ENCODE results near the gene SLC35F3. TPM values are rescaled to one million over a fixed set of nuclear protein-coding genes. Genes with fewer than 3 reads are reported as not detected.

Gene SLC35F3
- total and polyA plus RNA-seq, 9 of the 15 experiments (the other 6 are each of a cell fraction or from before 2014, with no cell fraction given): 0.04 to 0.07 (median 0.04) TPM; not detected in 6

- TF ChIP-seq PHF20 (IDR thresholded peaks at IDR 0.05; ENCODE audit: partially characterized antibody) (peak; percentile 93), RFX1 (IDR thresholded peaks at IDR 0.05) (no peak), XRCC4 (IDR thresholded peaks at IDR 0.05; ENCODE audit: extremely low read depth, insufficient read depth, insufficient read length) (no peak), CREM (IDR thresholded peaks at IDR 0.05; ENCODE audit: low read depth) (peak; percentile 78), ZKSCAN3 (CRISPR knock-in tag; IDR thresholded peaks at IDR 0.05) (no peak), NR4A1 (CRISPR knock-in tag; IDR thresholded peaks at IDR 0.05) (no peak), NR4A1 (tag; IDR thresholded peaks at IDR 0.05) (peak; percentile 76; the same call in 1 of the 2 replicates), ELF1 (tag; IDR thresholded peaks at IDR 0.05) (peak; percentile 92), TEAD1 (CRISPR knock-in tag; IDR thresholded peaks at IDR 0.05) (peak; percentile 8 to 67; a peak in 1 of 4 replicates), ZNF239 (CRISPR knock-in tag; IDR thresholded peaks at IDR 0.05) (no peak), RAD51 (IDR thresholded peaks at IDR 0.05; ENCODE audit: borderline replicate concordance, low read depth) (no peak; the same call in 1 of the 2 replicates), HNRNPK (IDR thresholded peaks at IDR 0.05; ENCODE audit: low read depth, low read length, poor library complexity, severe bottlenecking) (no peak), ZNF696 (CRISPR knock-in tag; conservative IDR thresholded peaks at IDR 0.05) (peak; percentile 45; the same call in 1 of the 2 replicates), ZBTB17 (CRISPR knock-in tag; IDR thresholded peaks at IDR 0.05) (peak; percentile 59; the same call in 1 of the 2 replicates), ASH1L (IDR thresholded peaks at IDR 0.05; ENCODE audit: borderline replicate concordance, low read depth, partially characterized antibody) (peak; percentile 68), ZNF408 (CRISPR knock-in tag; IDR thresholded peaks at IDR 0.05; ENCODE audit: low read depth) (no peak), OTX1 (CRISPR knock-in tag; IDR thresholded peaks at IDR 0.05) (peak; percentile 91), ZNF253 (CRISPR knock-in tag; conservative IDR thresholded peaks at IDR 0.05) (no peak), IRF9 (tag; IDR thresholded peaks at IDR 0.05) (peak; percentile 43; the same call in 1 of the 2 replicates), ARHGAP35 (IDR thresholded peaks at IDR 0.05; ENCODE audit: partially characterized antibody) (peak; percentile 80), ZNF444 (CRISPR knock-in tag; IDR thresholded peaks at IDR 0.05) (no peak), GTF2E2 (tag; IDR thresholded peaks at IDR 0.05) (peak; percentile 97)
- TF ChIP-seq, protein P1, sequence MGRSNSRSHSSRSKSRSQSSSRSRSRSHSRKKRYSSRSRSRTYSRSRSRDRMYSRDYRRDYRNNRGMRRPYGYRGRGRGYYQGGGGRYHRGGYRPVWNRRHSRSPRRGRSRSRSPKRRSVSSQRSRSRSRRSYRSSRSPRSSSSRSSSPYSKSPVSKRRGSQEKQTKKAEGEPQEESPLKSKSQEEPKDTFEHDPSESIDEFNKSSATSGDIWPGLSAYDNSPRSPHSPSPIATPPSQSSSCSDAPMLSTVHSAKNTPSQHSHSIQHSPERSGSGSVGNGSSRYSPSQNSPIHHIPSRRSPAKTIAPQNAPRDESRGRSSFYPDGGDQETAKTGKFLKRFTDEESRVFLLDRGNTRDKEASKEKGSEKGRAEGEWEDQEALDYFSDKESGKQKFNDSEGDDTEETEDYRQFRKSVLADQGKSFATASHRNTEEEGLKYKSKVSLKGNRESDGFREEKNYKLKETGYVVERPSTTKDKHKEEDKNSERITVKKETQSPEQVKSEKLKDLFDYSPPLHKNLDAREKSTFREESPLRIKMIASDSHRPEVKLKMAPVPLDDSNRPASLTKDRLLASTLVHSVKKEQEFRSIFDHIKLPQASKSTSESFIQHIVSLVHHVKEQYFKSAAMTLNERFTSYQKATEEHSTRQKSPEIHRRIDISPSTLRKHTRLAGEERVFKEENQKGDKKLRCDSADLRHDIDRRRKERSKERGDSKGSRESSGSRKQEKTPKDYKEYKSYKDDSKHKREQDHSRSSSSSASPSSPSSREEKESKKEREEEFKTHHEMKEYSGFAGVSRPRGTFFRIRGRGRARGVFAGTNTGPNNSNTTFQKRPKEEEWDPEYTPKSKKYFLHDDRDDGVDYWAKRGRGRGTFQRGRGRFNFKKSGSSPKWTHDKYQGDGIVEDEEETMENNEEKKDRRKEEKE (IDR thresholded peaks at IDR 0.05; ENCODE audit: borderline replicate concordance in 1 of 2, control insufficient read depth in 1 of 2, low read depth in 2 of 2, low read length in 1 of 2): peak in 1 of 2 experiments; percentile 78; a peak in 1 of 4 replicates
- TF ChIP-seq, protein P2, sequence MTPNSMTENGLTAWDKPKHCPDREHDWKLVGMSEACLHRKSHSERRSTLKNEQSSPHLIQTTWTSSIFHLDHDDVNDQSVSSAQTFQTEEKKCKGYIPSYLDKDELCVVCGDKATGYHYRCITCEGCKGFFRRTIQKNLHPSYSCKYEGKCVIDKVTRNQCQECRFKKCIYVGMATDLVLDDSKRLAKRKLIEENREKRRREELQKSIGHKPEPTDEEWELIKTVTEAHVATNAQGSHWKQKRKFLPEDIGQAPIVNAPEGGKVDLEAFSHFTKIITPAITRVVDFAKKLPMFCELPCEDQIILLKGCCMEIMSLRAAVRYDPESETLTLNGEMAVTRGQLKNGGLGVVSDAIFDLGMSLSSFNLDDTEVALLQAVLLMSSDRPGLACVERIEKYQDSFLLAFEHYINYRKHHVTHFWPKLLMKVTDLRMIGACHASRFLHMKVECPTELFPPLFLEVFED (CRISPR knock-in tag; conservative IDR thresholded peaks at IDR 0.05): peak; percentile 94
Measured at GRCh38 chr1:234373064-234373958, 468.8 kb downstream of the SLC35F3 start, which contains the start of gene COA6 (continued).

Data from K562 (cell line).